A549 (cell line): ENCODE data around the gene ELMO2.

Experiments
- BHLHE40 ChIP-seq: IDR thresholded peaks from 2 replicates; pipeline ENCODE4 v1.6.1; 2012; ENCODE audit warnings: low read depth, low read length, inconsistent platforms
- JUN ChIP-seq, 2 experiments: fragments of >200 bp; sonication (Bioruptor Twin); formaldehyde crosslinking; IDR thresholded peaks; 2 replicates in 1 of 2; 3 replicates in 1 of 2; pipeline ENCODE4 v1.6.1; 2016 to 2017
- KDM5A ChIP-seq: fragments of 200-600 bp; sonication (generic); IDR thresholded peaks from 2 replicates; pipeline ENCODE4 v1.6.1; 2016; ENCODE audit warnings: antibody characterized with exemption, mild to moderate bottlenecking
- MAZ ChIP-seq: fragments of 150-350 bp; IDR thresholded peaks from 2 replicates; pipeline ENCODE4 v1.6.1; 2014; ENCODE audit warnings: antibody characterized with exemption, low read depth, low read length, borderline replicate concordance
- NPAS2 ChIP-seq: fragments of 250-450 bp; sonication (Bioruptor Pico); IDR thresholded peaks from 2 replicates; pipeline ENCODE4 v1.8.0; 2022; ENCODE audit warnings: mild to moderate bottlenecking, moderate library complexity, borderline replicate concordance
- POLR2A ChIP-seq: IDR thresholded peaks from 2 replicates; pipeline ENCODE4 v1.6.1; 2012; ENCODE audit warnings: mild to moderate bottlenecking, low read length
- ZFP36 ChIP-seq: fragments of 450-650 bp; IDR thresholded peaks from 2 replicates; pipeline ENCODE4 v1.6.1; 2014; ENCODE audit warnings: borderline replicate concordance; ENCODE audit not compliant: partially characterized antibody
- TF ChIP-seq, protein P1 (sequence below): fragments of 200-600 bp; sonication (generic); IDR thresholded peaks from 2 replicates; pipeline ENCODE4 v1.6.1; 2016; ENCODE audit warnings: antibody characterized with exemption, mild to moderate bottlenecking, moderate library complexity
- TF ChIP-seq, protein P2 (sequence below): fragments of >200 bp; sonication (Bioruptor Twin); formaldehyde crosslinking; IDR thresholded peaks from 3 replicates; pipeline ENCODE4 v1.5.1; 2016
- TF ChIP-seq, protein P3 (sequence below): fragments of 450-650 bp; IDR thresholded peaks from 2 replicates; pipeline ENCODE4 v1.6.1; 2014; ENCODE audit warnings: antibody characterized with exemption

DNA sequence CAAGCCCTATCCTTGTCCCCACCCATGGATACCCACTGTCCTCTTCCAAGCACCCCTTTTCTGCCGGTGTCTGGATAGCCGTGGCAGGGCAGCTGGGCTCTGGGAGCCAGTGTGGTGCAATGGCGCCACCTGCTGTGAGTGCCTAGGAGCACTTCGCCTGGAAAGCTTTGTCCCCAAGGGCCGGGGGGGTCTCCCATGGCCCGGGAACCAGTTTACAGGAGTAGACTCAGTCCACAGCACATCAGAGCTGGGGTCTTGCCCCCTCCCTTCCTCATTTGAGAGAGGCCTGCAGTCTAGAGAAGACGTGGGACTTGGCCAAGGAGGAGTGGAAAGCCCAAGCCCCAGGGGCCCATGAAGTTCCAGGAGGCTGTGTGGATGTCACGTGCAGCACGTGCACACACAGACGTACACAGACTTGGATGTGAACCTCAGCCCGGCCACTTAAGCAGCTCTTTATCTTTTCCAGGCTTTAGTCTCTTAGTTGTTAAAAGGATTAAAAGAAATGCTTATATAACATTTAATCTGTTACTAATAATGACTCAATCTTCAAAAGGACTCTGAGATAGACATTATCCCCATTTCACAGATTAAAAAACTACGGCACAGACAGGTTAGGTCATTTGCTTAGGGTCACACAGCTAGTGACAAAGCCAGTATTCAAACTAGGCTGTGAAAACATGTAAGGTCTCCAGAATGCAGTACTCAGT, 57.2 kb downstream of the ELMO2 start:
- no peak for TF ChIP-seq KDM5A
- no peak for TF ChIP-seq MAZ
- TF ChIP-seq, protein P1, sequence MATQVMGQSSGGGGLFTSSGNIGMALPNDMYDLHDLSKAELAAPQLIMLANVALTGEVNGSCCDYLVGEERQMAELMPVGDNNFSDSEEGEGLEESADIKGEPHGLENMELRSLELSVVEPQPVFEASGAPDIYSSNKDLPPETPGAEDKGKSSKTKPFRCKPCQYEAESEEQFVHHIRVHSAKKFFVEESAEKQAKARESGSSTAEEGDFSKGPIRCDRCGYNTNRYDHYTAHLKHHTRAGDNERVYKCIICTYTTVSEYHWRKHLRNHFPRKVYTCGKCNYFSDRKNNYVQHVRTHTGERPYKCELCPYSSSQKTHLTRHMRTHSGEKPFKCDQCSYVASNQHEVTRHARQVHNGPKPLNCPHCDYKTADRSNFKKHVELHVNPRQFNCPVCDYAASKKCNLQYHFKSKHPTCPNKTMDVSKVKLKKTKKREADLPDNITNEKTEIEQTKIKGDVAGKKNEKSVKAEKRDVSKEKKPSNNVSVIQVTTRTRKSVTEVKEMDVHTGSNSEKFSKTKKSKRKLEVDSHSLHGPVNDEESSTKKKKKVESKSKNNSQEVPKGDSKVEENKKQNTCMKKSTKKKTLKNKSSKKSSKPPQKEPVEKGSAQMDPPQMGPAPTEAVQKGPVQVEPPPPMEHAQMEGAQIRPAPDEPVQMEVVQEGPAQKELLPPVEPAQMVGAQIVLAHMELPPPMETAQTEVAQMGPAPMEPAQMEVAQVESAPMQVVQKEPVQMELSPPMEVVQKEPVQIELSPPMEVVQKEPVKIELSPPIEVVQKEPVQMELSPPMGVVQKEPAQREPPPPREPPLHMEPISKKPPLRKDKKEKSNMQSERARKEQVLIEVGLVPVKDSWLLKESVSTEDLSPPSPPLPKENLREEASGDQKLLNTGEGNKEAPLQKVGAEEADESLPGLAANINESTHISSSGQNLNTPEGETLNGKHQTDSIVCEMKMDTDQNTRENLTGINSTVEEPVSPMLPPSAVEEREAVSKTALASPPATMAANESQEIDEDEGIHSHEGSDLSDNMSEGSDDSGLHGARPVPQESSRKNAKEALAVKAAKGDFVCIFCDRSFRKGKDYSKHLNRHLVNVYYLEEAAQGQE: no peak
- TF ChIP-seq JUN (IDR thresholded peaks at IDR 0.05): no peak
- TF ChIP-seq POLR2A: no peak
- no peak for TF ChIP-seq NPAS2
- TF ChIP-seq, protein P2, sequence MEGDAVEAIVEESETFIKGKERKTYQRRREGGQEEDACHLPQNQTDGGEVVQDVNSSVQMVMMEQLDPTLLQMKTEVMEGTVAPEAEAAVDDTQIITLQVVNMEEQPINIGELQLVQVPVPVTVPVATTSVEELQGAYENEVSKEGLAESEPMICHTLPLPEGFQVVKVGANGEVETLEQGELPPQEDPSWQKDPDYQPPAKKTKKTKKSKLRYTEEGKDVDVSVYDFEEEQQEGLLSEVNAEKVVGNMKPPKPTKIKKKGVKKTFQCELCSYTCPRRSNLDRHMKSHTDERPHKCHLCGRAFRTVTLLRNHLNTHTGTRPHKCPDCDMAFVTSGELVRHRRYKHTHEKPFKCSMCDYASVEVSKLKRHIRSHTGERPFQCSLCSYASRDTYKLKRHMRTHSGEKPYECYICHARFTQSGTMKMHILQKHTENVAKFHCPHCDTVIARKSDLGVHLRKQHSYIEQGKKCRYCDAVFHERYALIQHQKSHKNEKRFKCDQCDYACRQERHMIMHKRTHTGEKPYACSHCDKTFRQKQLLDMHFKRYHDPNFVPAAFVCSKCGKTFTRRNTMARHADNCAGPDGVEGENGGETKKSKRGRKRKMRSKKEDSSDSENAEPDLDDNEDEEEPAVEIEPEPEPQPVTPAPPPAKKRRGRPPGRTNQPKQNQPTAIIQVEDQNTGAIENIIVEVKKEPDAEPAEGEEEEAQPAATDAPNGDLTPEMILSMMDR: peak; percentile 66
- peak; percentile 3 for TF ChIP-seq ZFP36
- TF ChIP-seq, protein P3, sequence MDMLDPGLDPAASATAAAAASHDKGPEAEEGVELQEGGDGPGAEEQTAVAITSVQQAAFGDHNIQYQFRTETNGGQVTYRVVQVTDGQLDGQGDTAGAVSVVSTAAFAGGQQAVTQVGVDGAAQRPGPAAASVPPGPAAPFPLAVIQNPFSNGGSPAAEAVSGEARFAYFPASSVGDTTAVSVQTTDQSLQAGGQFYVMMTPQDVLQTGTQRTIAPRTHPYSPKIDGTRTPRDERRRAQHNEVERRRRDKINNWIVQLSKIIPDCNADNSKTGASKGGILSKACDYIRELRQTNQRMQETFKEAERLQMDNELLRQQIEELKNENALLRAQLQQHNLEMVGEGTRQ: no peak
- no peak for TF ChIP-seq BHLHE40
